Measurements from ENCODE around the gene E2F2.

GRCh38 chr1:23558872-23559135 is 27.8 kb upstream of the E2F2 start:
- TF ChIP-seq CTCF (CRISPR knock-in tag; IDR thresholded peaks at IDR 0.05) (no peak), SALL2 (CRISPR knock-in tag; IDR thresholded peaks at IDR 0.05) (no peak), XRCC5 (optimal IDR thresholded peaks at IDR 0.05; ENCODE audit: low read length) (no peak), RAD21 (CRISPR knock-in tag; IDR thresholded peaks at IDR 0.05) (no peak), ZNF564 (CRISPR knock-in tag; IDR thresholded peaks at IDR 0.05) (no peak)

All from HepG2 (cell line).